ENCODE results near the gene RABEPK.

The RABEPK gene

DNA sequence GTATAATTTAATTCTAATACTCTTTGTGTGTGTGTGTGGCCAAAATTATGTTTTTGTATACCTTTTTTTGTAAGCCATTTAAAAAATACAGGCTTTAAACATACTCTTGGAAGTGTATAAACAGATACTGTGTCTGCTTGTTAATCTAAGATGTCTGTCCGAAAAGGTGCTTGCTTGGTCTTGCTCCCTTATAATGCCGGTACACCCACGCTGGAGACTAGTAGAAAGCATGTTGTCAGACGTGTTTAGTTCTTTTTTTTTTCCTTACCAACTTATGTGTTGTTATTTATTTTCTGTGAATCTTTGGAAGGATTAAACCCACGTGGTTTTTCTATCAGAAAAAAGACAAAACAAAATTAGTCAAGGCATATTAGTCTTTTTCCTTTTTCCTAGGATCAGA is 70.7 kb downstream of the RABEPK start:
- no peaks in the 10 kb centered on the region for H3K9me3 ChIP-seq
- H3K27me3 ChIP-seq = no peaks in the 10 kb centered on the region
- intact Hi-C loops (cut with DNase I; ENCODE audit: low total_unique reads) = no loop called here
- peaks cover 0 to 8% (median 7%) of the 10 kb centered on the region in 3 donors for H3K36me3 ChIP-seq
- TF ChIP-seq CTCF (IDR thresholded peaks at IDR 0.05) = no peak
- peak in 1 of 2 donors; percentile 3 for DNase-seq
- no peak overlapping the region for H3K27ac ChIP-seq
- no peak overlapping the region for H3K4me3 ChIP-seq
- peaks cover 0 to 60% (median 27%) of the 10 kb centered on the region in 4 donors for H3K4me1 ChIP-seq

DNA sequence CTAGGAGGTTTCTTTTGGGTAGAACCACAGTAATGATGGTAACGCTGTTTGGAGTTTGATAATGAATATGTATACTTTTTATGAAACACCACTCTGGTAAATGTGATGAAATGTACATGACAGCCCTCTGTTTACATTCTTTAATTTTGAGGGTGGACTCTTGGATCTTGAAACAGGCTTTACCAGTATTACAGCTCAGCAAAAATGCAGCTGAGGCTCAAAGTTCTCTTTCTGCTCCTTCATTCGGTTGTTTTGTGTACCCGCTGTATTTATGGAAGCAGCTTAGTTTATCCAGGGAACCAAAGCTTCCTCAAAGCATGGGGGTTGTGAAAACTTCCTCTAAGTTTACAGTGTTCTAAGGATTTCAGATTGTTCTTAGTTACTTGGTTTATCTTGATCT is 72.4 kb downstream of the RABEPK start:
- Histone ChIP-seq H3K36me3 (no peaks in the 10 kb centered on the region), H3K27me3 (no peaks in the 10 kb centered on the region), H3K4me3 (no peak overlapping the region), H3K27ac (peak overlapping the region in 1 of 2 donors; percentile 5), H3K4me1 (peaks cover 0 to 69% (median 31%) of the 10 kb centered on the region in 4 donors), H3K9me3 (no peaks in the 10 kb centered on the region)
- no peak for DNase-seq
- intact Hi-C loops (cut with DNase I; ENCODE audit: low total_unique reads) = no loop called here
- no peak for TF ChIP-seq CTCF (IDR thresholded peaks at IDR 0.05)

- no peaks in the 10 kb centered on the region for H3K36me3 ChIP-seq
- no peak overlapping the region for H3K27ac ChIP-seq
- no peaks in the 10 kb centered on the region for H3K9me3 ChIP-seq
- intact Hi-C loops (cut with DNase I; ENCODE audit: low total_unique reads) = no loop called here
- H3K4me1 ChIP-seq = peaks cover 0 to 39% (median 17%) of the 10 kb centered on the region in 4 donors
- no peaks in the 10 kb centered on the region for H3K27me3 ChIP-seq
- no peak for DNase-seq
- no peak for TF ChIP-seq CTCF (IDR thresholded peaks at IDR 0.05)
- no peak overlapping the region for H3K4me3 ChIP-seq
Observed at GRCh38 chr9:125276771-125277170, 76.4 kb downstream of the RABEPK start.

DNA sequence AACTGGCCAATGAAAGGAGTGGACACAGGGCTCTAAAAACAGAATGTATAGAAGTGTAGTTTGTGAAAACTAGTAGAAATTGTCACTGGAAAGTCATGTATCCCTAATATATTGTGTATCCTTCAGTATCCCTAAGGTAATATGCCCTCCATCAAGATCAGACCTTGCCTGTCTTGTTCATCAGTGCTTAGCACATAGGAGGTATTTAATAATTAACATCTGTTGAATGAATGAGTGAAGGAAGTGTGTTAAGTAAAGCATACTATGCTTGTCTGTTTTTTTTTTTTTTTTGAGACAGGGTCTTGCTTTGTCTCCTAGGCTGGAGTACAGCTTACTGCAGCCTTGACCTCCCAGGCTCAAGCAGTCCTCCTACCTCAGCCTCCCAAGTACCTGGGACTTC is 77.1 kb downstream of the RABEPK start:
- Histone ChIP-seq H3K27me3 (no peaks in the 10 kb centered on the region), H3K9me3 (no peaks in the 10 kb centered on the region), H3K27ac (no peak overlapping the region), H3K4me1 (peaks cover 0 to 33% (median 14%) of the 10 kb centered on the region in 4 donors), H3K36me3 (no peaks in the 10 kb centered on the region), H3K4me3 (no peak overlapping the region)
- no peak for DNase-seq
- intact Hi-C loops (cut with DNase I; ENCODE audit: low total_unique reads) = no loop called here
- TF ChIP-seq CTCF (IDR thresholded peaks at IDR 0.05) = no peak

- no peak for DNase-seq
- no peak overlapping the region for H3K27ac ChIP-seq
- H3K4me1 ChIP-seq = peaks cover 0 to 13% (median 6%) of the 10 kb centered on the region in 4 donors
- intact Hi-C loops (cut with DNase I; ENCODE audit: low total_unique reads) = no loop called here
- no peak overlapping the region for H3K4me3 ChIP-seq
- TF ChIP-seq CTCF (IDR thresholded peaks at IDR 0.05) = no peak
- H3K27me3 ChIP-seq = no peaks in the 10 kb centered on the region
- no peaks in the 10 kb centered on the region for H3K9me3 ChIP-seq
- H3K36me3 ChIP-seq = no peaks in the 10 kb centered on the region
Observed at GRCh38 chr9:125280945-125281344, 80.6 kb downstream of the RABEPK start.
